Psoas muscle (tissue), 8 donors: ENCODE measurements around the gene PLEKHA8. TPM values are rescaled to one million over a fixed set of nuclear protein-coding genes. Genes with fewer than 3 reads are reported as not detected.

ENCODE experiments used
- ATAC-seq, 4 donors: fragments of 200-7000 bp; cut with Tn5 transposase; one replicate each; pipeline ENCODE4 v1.9.1; 2020; ENCODE audit warnings: moderate library complexity in 3 of 4, mild to moderate bottlenecking in 2 of 4
- DNase-seq, 2 donors: peaks; one replicate each; pipeline ENCODE4 v3.0.0-alpha.2; 2020
- H3K27ac ChIP-seq: fragments of 200-600 bp; one replicate; pipeline ENCODE4 v1.8.0; 2022
- H3K27me3 ChIP-seq, 3 donors: fragments of 200-600 bp in 1 of 3; one replicate each; pipeline versions ENCODE4 v1.6.1 to v1.8.0; 2013 to 2022; ENCODE audit warnings: low read length in 2 of 3, mild to moderate bottlenecking in 2 of 3, moderate library complexity in 1 of 3; ENCODE audit not compliant: insufficient read depth in 3 of 3
- H3K36me3 ChIP-seq, 2 donors: fragments of 200-600 bp in 1 of 2; one replicate each; pipeline versions ENCODE4 v1.6.1 to v1.8.0; 2013 to 2022; ENCODE audit warnings: low read depth in 1 of 2, mild to moderate bottlenecking in 1 of 2, moderate library complexity in 1 of 2; ENCODE audit not compliant: insufficient read depth in 1 of 2
- H3K4me1 ChIP-seq: fragments of 200-600 bp; one replicate; pipeline ENCODE4 v1.8.0; 2022
- H3K4me3 ChIP-seq: fragments of 200-600 bp; one replicate; pipeline ENCODE4 v1.8.0; 2022; ENCODE audit warnings: mild to moderate bottlenecking
- H3K9me3 ChIP-seq: fragments of 200-600 bp; one replicate; pipeline ENCODE4 v1.8.0; 2022
- whole genome bisulfite sequencing, 3 donors: extraction: QIAGEN DNeasy Blood & Tissue Kit; methylation state at CpG; one replicate each; pipeline versions ENCODE4 v1.1.6 to v1.1.7; 2013; 5-methylcytosine and 5-hydroxymethylcytosine counted together
- intact Hi-C, 2 donors: fragments of 100-400 bp; cut with DNase I; formaldehyde crosslinking; loops; one replicate each; pipeline versions ENCODE4 v1.11.0 to v1.14.2; 2022
- polyA plus RNA-seq, 3 donors: library from polyadenylated mRNA; stranded (reverse); fragments of 200-250 nt; gene quantifications; one replicate each; pipeline ENCODE4 v1.2.3, GENCODE V29; 2013
- total RNA-seq, 4 donors: library from RNA; stranded (reverse); fragmentation: NEBNext Ultra II Directional in 2 of 4; extraction: Animal tissue kit (Norgen Biotek cat#: 25700) in 2 of 4; gene quantifications; one replicate each; pipeline versions ENCODE4 v1.2.1 to v1.2.4, GENCODE V29; 2021 to 2023
- TF ChIP-seq, protein P1 (sequence below): fragments of 200-600 bp; IDR thresholded peaks from one replicate; pipeline ENCODE4 v1.8.0; 2022; ENCODE audit warnings: antibody characterized with exemption
- donor health status: healthy with polysubstance abuse.
- donor health status: DM: no; HTN: no; CAD: no; lungs with moderate emphysema.
- donor health status: Bipolar disorder and iron deficiency.
- donor health status: healthy.
- donor health status: DM: yes; HTN: yes; CAD: no.
- donor health status: DM: no; HTN: no; CAD: no.
- donor health status: DM: no; HTN: no; CAD: no.
- donor health status: DM: yes; HTN: yes; CAD: no.

Gene PLEKHA8
- total and polyA plus RNA-seq, 7 donors, result 1.3 to 4.0 (median 3.7) TPM

DNA sequence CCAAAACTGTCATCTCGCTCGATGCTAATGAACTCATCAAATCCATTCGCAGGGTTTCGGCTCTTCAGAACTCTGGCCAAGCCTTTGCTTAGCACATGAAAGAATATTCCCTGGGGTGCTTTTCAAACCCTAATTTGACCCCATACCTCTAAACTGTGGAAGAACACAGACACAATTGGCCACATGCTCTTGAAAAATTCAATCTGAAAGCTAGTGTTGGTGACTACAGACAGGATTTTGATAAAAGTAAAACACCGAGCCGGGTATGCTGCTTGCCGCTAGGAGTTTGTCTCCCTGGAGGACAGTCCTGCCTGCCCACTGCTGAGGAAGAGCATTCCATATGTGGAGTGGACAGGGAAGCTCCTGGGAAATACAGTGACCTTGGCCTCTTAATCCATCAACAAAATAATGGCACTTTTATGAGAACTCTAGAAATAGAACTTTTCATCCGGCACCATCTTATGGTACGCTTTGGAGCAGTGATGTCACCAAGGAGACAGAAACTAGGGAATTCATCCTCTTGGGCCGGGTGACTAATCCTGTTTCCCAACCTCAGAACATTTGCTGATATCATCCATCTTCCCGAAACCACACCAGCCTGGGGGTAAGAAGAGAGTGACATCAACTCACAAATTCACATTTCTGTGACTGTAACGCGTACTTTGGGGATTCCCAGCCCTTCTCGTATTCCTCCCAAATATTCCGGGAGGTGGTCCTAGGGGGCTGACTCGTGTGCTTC is 140.8 kb downstream of the PLEKHA8 start:
- Histone ChIP-seq H3K27me3 (no peaks in the 10 kb centered on the region), H3K36me3 (no peaks in the 10 kb centered on the region), H3K4me1 (peaks cover 56% of the 10 kb centered on the region), H3K4me3 (no peak overlapping the region), H3K9me3 (no peaks in the 10 kb centered on the region), H3K27ac (peak overlapping the region; percentile 7)
- peak in 1 of 4 donors; percentile 21 for ATAC-seq
- WGBS, 3 donors, result 72 to 75% (median 72%) methylated on average over 16 of the region's 16 CpGs
- DNase-seq, result no peak
- TF ChIP-seq, protein P1, sequence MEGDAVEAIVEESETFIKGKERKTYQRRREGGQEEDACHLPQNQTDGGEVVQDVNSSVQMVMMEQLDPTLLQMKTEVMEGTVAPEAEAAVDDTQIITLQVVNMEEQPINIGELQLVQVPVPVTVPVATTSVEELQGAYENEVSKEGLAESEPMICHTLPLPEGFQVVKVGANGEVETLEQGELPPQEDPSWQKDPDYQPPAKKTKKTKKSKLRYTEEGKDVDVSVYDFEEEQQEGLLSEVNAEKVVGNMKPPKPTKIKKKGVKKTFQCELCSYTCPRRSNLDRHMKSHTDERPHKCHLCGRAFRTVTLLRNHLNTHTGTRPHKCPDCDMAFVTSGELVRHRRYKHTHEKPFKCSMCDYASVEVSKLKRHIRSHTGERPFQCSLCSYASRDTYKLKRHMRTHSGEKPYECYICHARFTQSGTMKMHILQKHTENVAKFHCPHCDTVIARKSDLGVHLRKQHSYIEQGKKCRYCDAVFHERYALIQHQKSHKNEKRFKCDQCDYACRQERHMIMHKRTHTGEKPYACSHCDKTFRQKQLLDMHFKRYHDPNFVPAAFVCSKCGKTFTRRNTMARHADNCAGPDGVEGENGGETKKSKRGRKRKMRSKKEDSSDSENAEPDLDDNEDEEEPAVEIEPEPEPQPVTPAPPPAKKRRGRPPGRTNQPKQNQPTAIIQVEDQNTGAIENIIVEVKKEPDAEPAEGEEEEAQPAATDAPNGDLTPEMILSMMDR, result no peak
- intact Hi-C loops, result loop anchor here in 1 of 2 donors (5.0 kb wide), 1 partner anchor 108 kb away; no protein-coding TSS in a partner anchor

DNA sequence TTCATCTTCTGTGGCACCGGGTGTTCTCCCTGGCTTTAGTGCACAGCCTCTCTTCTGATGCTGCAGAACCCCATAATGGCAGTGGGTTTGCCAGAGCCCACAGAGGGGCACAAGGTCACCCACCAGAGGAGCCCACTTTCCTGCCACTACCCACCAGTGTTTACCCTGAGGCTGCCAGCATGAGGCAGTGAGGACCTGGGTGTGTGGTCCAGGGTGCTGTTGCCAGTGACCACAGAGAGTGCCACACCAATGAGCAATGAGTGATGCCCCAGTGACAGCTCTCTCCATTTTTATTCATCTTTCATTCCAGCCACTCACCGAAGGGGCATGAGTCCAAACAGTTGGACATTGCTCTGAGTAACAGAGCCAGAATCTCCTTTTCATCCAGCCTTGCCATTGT is 141.4 kb downstream of the PLEKHA8 start:
- Histone ChIP-seq H3K9me3 (no peaks in the 10 kb centered on the region), H3K36me3 (no peaks in the 10 kb centered on the region), H3K27me3 (no peaks in the 10 kb centered on the region), H3K4me3 (no peak overlapping the region), H3K4me1 (peaks cover 58% of the 10 kb centered on the region), H3K27ac (peak overlapping the region; percentile 38)
- TF ChIP-seq, protein P1, result no peak
- DNase-seq, result peak in 1 of 2 donors; percentile 34
- 51 to 55% (median 51%) methylated on average over 2 of the region's 2 CpGs for WGBS, 3 donors
- ATAC-seq, result peak in 3 of 4 donors; percentile 40 to 65 (median 47)
- intact Hi-C loops, result loop anchor here in 1 of 2 donors (5.0 kb wide), 1 partner anchor 108 kb away; no protein-coding TSS in a partner anchor

DNA sequence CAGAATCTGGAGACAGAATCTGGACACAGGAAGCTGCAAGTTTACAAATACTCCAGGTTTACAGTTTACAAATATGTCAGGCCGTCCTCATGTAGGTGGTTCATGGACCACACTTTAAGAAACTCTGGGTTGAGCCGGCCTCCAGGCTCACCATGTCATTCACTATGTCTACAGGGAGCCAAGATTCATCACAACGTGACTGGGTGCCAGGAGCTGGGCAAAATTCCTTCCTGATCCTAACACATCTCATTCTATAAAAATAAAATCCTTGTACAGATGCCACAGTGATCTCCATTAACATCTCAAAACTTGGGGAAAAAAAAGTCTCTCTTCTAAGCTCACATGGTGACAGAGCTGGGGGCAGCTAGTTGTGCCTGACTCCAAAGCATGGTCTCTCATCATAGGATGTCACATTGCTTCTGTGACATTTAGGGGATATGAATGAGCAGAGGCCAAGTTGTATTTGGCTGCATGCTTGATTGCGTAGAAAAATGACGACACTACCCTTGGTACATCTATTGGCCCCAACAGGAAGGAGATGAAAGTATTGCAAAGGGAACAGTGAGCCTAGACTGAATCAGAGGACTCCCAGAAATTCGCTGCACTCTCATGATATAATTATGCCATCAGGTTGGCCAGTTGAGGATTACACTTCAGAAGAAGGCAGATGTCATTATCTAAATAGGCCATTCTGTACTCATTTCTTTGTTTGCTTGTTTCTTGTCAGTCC is 142.4 kb downstream of the PLEKHA8 start:
- H3K27ac ChIP-seq, result peak overlapping the region; percentile 38
- DNase-seq, result no peak
- 71 to 76% (median 72%) methylated on average over 6 of the region's 6 CpGs for whole genome bisulfite sequencing, 3 donors
- ATAC-seq, result no peak
- H3K4me1 ChIP-seq, result peaks cover 59% of the 10 kb centered on the region
- intact Hi-C loops, result no loop called here
- no peaks in the 10 kb centered on the region for H3K36me3 ChIP-seq
- no peaks in the 10 kb centered on the region for H3K9me3 ChIP-seq
- TF ChIP-seq, protein P1, result no peak
- H3K27me3 ChIP-seq, result no peaks in the 10 kb centered on the region
- H3K4me3 ChIP-seq, result no peak overlapping the region

DNA sequence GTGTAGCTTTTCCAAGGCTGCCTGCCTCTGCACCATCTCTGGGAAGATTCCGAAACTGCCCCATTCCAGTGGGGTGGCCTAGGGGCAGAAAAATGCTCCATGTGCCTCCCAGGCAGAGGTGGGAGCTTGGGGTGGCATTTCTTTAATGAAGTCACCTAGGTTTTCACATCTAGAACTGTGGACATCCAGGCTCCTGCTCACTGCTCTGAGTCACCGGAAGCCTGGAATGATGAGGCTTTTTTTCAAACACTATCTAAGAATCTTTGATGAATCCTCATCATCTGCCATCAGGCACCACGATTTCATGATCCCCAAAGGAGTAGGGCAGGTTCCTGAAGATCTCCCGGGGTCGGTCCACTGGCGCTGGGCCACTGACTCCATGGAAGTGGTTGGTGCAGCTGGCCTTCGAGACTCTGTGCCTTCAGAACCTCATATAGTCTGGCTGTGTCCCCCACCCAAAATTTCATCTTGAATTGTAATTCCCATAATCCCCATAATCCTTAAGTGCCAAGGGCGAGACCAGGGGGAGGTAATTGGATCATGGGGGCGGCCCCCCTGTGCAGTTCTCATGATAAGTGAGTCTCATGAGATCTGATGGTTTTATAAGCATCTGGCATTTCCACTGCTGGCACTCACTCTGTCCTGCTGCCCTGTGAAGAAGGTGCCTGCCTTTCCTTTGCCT is 143.7 kb downstream of the PLEKHA8 start:
- intact Hi-C loops, result loop anchor here in 1 of 2 donors (2.0 kb wide), 2 partner anchors 55 to 113 kb away; partner anchors contain the start of gene ZNRF2

More for the DNA sequence above, 143.7 kb downstream of the PLEKHA8 start:
- H3K27me3 ChIP-seq, result no peaks in the 10 kb centered on the region
- peak overlapping the region; percentile 87 for H3K27ac ChIP-seq
- no peaks in the 10 kb centered on the region for H3K36me3 ChIP-seq
- no peak overlapping the region for H3K4me3 ChIP-seq
- ATAC-seq, result no peak
- peaks cover 72% of the 10 kb centered on the region for H3K4me1 ChIP-seq
- TF ChIP-seq, protein P1, result no peak
- no peak for DNase-seq
- WGBS, 3 donors, result 63 to 83% (median 73%) methylated on average over 9 of the region's 9 CpGs
- no peaks in the 10 kb centered on the region for H3K9me3 ChIP-seq
